GM12864 (cell line): ENCODE results near the gene MCU.

ENCODE experiments used
- DNase-seq: peaks from one replicate; pipeline ENCODE4 v3.0.0-alpha.2; 2011; ENCODE audit warnings: low read depth
- H3K4me3 ChIP-seq: 2 replicates; pipeline ENCODE4 v1.5.1; 2011; ENCODE audit warnings: mild to moderate bottlenecking, low read depth, low read length, control low read depth
- CTCF ChIP-seq: IDR thresholded peaks from 2 replicates; pipeline ENCODE4 v1.5.1; 2011; ENCODE audit warnings: low read depth, mild to moderate bottlenecking, moderate library complexity, low read length, control low read depth, inconsistent platforms; ENCODE audit errors: missing control alignments

The MCU gene

GRCh38 chr10:72712136-72712535 is 20.2 kb downstream of the MCU start:
- DNase-seq, result no peak
- TF ChIP-seq CTCF, result no peak
- no peak overlapping the region for H3K4me3 ChIP-seq

GRCh38 chr10:72719941-72720592 is 28.1 kb downstream of the MCU start:
- no peak overlapping the region for H3K4me3 ChIP-seq
- no peak for TF ChIP-seq CTCF
- no peak for DNase-seq

DNA sequence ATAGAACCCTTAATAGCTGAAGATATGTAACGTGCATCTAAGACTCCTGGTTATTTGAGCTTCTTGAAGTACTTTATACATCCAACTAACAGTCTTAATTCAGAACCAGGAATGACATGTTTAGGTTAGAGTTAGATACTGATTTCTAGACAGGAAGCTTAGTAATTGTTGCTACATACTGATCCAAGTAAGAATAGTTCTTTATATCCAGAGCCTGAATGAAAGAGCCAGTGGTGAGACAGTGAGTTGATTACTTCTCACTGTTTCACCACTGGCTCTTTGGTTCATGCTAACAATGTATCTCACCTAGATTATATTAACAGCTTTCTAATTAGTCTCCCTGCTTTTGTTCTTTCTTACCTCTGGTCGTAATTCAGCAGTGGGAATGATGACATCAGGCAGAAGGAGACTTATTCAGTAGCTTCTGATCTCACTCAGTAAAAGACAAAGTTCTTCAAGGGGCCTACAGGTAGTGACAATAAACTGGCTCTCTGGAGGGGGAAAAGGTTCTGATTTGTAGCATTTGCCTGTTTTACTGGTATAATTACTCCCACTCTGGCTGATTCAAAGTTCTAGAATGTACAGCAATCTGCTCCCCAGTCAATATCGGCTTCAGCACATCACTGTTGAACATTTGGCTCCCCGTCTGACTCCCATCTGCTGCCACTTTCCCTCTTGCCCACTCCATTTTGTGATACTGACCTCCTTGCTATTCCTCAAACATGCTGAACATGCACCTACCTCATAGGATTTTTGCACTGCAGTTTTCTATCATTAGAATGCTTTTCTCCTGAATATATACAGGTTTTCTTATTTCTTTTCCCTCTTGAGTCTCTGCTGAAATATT is 29.1 kb downstream of the MCU start:
- no peak for TF ChIP-seq CTCF
- DNase-seq, result no peak
- H3K4me3 ChIP-seq, result no peak overlapping the region

GRCh38 chr10:72727130-72727529 is 35.2 kb downstream of the MCU start:
- TF ChIP-seq CTCF, result no peak
- DNase-seq, result no peak
- H3K4me3 ChIP-seq, result no peak overlapping the region

DNA sequence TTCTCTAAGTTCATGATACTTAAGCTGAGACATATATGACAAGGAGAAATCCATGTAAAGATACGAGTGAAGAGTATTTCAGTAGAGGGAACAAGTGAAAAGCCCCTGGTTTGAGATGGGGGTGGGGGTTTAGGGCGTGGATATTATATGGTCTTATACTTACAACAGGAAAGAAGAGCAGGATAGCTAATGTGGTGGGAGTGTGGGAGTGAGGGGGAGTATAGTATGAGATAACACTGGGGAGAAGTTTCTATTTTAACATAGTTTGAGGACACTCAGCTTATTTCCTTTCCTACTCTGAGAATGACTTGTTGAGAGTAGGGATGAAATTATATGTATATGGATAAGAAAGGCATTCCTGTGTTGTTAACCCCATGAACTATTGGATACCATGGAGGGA is 36.5 kb downstream of the MCU start:
- H3K4me3 ChIP-seq, result no peak overlapping the region
- TF ChIP-seq CTCF, result no peak
- DNase-seq, result no peak

DNA sequence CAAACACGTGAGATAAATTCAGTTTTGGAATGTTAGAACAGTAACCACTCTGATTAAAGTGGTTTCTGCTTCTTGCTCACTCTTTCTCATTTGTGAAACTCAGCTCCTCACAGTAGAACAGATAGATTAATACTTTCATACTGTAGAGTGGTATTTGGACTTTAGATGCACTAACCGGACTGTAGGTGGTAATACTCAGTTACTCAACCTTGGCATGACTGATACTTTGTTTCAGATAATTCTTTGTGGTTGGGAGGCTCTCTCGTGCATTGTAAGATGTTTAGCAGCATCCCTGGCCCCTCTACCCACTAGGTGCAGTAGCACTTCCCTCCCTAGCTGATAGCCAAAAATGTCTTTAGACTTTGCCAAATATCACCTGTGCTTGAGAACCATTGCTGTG is 37.6 kb downstream of the MCU start:
- DNase-seq, result peak; percentile 30
- TF ChIP-seq CTCF, result no peak
- no peak overlapping the region for H3K4me3 ChIP-seq
